ENCODE measurements around the gene CD248. TPM values are rescaled to one million over a fixed set of nuclear protein-coding genes. Genes with fewer than 3 reads are reported as not detected.

CD248 gene
- total RNA-seq, 1 donor from 2014 or later, result 0.32 TPM

- intact Hi-C loops (cut with micrococcal nuclease), result loop anchor here (10.0 kb wide), 1 partner anchor 1218 kb away; the partner anchor contains the start of genes FAU and MRPL49
Measured at GRCh38 chr11:66343176-66343575, 26.3 kb upstream of the CD248 start.

GRCh38 chr11:66341502-66342126 is 24.8 kb upstream of the CD248 start:
- intact Hi-C loops (cut with micrococcal nuclease), result loop anchor here (10.0 kb wide), 1 partner anchor 1217 kb away; the partner anchor contains the start of genes FAU and MRPL49

- intact Hi-C loops (cut with micrococcal nuclease), result loop anchor here (10.0 kb wide), 1 partner anchor 1216 kb away; the partner anchor contains the start of genes FAU and MRPL49
Measured at GRCh38 chr11:66340596-66341501, 24.0 kb upstream of the CD248 start.

DNA sequence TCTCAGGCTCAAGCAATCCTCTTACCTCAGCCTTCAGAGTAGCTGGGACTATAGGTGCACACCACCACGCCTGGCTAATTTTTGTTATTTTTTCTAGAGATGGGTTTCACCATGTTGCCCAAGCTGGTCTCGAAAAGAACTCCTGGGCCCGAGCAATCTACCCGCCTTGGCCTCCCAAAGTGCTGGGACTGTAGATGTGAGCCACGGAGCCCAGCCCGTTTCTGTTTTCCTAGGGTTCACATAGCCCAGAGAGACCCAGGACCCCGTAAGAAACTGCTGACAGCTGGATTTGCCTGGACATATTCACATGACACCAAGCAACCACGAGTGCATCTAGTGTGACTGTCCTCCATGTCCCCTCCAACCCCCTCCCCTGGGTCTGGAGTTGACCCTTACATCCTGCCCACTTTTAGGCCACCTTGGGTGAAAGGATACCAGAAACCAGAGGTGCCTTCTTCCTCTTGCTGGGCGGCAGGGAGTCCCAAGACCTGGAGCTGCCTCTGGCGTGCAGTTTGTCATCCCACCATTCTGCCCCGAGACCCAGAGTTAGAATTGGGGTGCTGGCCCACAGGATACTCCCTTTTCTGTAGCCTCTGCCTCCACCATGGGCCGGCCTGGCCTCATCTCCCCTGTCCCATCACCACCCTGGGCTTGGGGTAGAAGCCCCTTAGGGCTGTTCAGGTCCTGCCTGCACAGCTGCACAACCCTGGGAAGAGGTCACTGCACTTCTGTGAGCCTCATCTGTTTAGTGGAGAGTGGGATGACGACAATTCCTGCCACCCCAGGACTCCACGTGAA is 23.0 kb upstream of the CD248 start:
- intact Hi-C loops (cut with micrococcal nuclease), result loop anchor here (10.0 kb wide), 1 partner anchor 1215 kb away; the partner anchor contains the start of genes FAU and MRPL49

DNA sequence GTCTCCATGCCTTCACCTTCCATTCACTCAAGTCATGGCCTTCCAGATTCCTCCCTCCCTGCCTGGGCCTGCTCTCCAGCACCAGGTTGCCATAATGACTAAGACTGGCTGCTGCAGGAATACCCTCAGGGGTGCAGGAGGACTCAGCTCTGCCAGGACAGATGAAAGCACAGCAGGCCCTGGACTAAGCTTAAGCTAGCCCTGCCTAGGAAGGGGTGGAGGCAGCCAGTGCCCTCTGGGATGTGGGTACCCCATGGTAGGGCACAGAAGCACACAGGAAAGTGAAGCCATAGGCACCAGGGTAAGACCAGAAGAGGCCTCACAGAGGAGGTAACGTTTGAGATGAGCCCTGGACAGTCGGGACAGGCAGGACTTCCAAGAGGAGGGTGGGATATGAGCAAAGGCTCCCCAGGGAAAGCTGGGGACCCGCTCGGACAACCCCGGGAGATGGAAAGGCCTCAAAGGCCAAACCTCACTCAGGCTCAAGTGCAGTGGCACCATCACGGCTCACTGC is 22.4 kb upstream of the CD248 start:
- intact Hi-C loops (cut with micrococcal nuclease), result no loop called here

GRCh38 chr11:66338276-66339161 is 21.7 kb upstream of the CD248 start:
- intact Hi-C loops (cut with micrococcal nuclease), result no loop called here

DNA sequence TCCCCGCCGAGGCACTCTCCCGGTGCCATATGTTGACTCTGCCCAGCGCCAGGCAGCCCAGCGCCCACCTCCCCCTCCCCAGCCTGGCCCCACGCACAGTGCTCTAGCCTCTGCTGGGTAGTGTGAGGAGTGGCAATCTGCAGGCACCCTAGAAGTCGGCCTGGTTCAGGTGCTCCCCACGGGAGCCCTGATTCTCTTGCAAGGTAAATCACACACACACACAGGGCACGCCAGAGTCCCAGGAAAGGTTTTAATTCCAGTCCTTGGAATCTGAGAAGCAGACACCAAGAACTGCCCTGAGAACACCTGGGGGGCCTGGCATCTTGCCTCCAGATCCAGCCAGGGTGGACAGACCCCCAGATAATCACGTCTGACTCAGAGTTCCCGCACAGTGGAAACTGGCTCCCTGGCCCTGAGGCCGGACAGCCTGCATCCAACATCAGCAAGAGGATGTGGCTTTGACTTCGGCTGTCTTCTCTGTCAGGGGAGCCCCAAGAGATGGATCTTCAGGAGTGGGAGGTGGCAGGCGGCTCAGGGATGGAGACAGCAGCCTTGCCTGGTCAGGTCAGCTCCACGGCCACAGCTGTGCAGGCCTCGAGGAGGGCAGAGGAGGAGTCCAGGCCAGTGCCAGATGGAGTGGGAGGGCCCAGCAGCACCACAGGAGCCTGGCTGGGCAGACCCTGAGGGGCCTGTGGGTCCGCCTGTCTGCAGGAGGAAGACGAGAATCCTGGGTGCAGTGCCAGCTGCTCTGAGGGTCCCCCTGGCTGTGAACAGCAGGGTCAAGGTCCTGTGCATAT is 20.5 kb upstream of the CD248 start:
- intact Hi-C loops (cut with micrococcal nuclease), result no loop called here

DNA sequence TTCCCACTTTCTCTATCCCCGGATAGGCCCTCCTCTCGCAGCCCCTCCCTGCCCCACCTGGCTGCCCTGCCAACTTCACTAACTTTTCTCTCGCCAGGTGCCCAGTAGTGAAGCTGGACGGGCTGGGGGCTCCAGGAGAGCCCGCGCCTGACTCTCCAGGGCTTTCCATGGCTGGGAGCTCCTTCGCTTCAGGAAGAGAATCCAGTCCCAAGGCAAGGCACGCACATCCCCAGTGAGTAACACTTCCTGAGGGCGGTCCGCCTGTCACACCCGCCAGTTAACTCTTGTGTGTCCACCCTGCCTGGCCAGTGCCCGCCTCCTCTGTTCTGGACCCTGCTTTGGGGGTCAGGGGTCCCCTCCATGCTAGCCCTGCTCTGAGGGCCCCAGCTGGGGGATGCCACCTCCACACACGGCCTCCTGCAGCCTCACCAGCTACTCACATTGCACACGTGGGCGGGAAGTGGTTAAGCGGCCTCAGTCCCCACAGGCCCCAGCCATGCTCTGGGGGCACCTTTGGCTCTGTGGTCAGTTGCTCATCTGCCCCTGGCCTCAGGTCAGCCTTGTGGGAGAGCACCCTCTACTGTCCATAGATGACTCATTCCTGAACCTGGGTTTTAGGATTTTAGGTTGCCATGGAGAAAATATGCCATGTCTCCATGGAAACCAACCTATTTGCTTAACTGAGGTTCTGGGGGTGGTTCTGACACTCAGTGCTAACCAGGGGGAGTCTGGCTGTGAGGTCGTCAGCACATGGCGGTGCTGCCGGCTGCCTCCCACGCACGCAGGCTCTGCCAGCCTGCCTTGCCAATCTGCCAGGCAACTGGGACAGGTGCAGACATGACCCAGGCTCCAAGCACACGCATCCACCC is 19.6 kb upstream of the CD248 start, which contains the start of gene RIN1:
RIN1 (minus strand) TSS at position 201 of the 869 bp plus-strand sequence; CDS start at position 169, 32 bp downstream.
- intact Hi-C loops (cut with micrococcal nuclease), result loop anchor here (1.0 kb wide), 1 partner anchor 8 kb away; no protein-coding TSS in a partner anchor

DNA sequence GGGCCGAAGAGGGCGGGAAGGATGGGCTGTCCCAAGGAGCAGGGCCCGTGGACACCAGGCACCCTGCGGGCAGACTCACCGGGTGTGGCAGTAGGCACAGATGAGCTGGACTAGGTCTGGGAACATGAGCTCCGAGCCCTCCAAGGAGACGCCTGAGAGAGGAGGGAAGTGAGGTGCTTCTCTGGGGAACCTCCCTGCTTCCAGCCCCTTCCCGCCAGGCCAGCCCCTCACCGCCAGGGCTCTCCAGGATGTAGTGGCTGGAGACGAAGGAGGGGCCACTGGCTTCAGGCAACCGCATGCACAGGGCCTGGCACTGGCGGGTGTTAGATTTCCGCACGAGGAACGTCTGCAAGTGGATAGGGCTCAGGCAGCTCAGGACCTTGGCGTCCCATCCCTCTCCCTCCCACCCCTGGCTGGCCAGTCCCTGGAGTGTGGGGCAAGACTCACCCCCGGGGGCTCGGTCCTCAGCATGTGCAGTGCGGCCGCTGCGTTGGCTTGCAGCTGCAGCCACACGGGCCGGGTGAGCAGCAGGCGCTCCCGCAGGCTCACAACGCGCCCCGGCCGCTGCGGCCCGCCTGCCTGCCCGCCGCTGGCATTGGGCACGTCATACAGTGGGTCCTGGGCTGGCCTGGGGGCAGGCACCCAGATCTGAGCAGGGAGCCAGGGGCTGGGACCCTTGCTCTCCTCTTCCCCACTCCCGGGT is 18.8 kb upstream of the CD248 start:
- intact Hi-C loops (cut with micrococcal nuclease), result loop anchor here (1.0 kb wide), 1 partner anchor 7 kb away; no protein-coding TSS in a partner anchor

- intact Hi-C loops (cut with micrococcal nuclease), result no loop called here
Measured at GRCh38 chr11:66334605-66335442, 18.0 kb upstream of the CD248 start.

DNA sequence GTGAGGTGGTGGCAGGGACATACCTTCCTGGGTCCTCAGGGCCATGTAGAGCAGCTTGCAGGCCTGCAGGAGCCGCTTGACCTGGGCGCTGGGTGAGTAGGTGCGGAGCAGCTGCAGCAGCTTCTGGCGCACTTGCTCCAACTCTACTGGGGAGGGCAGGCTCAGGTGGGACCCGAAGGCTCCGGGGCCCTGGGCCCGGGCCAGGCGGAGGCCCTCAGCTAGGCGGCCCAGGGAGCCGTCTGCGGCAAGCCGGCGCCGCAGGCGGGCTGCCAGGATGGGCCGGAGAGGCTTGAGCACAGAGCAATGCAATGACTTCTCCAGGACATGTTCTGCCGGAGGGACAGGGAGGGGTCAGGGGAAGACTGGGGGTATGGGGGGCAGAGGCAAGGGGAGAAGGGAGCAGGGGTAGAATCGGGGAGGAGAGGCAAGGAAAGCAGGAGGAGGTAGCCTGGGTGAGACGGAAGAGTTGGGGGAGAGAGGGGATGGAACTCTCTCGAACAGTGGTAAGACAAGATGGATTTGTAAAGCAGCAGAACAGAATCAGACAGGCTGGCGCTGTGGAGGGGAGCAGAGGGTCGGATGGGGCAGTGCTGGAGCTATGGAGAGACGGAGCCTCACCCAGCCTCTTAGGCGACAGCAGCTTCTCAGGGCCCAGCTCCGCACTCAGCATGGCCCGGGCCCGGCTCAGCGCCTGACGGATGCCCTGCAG is 17.2 kb upstream of the CD248 start:
- intact Hi-C loops (cut with micrococcal nuclease), result no loop called here

GRCh38 chr11:66333220-66333877 is 16.5 kb upstream of the CD248 start:
- intact Hi-C loops (cut with micrococcal nuclease), result no loop called here

DNA sequence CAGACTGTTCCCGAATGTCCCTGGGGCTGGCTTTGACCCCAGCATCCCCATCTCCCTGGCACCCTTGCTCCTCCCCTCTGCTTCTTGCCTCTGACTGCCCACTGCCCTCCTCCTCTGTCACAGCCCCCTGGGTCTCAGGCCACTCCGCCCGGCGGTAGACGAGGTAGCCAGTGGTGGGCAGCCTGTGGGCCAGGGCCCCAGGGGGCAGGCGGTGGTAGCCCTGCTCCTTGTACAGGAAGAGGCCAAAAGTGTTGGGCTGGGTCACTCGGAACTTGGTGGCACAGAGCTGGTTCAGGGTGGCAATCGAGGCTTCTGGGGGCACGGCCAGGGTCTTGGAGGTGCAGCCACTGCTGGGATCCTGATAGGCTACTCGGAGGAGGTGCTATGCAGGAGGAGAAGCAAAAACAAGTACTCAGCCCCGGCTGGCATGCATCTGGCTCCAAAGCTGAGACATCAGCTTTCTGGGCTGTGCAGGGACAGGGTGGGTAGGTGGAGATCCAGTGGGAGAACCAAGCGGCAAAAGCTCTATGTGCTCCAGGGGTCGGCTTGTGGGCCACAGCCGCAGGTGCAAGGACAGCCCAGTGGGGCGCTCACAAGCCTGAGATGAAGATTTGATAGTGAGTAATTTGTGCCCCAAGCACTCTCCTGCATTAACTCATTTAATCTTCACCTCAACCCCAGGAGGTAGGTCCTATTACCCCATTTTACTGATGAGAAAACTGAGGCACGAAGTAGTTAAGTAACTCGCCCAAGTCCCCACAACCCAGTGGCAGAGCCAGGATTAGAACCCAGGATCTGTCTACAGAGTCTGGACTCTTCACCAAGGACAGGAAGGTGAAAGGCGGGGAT is 15.8 kb upstream of the CD248 start:
- intact Hi-C loops (cut with micrococcal nuclease), result no loop called here

DNA sequence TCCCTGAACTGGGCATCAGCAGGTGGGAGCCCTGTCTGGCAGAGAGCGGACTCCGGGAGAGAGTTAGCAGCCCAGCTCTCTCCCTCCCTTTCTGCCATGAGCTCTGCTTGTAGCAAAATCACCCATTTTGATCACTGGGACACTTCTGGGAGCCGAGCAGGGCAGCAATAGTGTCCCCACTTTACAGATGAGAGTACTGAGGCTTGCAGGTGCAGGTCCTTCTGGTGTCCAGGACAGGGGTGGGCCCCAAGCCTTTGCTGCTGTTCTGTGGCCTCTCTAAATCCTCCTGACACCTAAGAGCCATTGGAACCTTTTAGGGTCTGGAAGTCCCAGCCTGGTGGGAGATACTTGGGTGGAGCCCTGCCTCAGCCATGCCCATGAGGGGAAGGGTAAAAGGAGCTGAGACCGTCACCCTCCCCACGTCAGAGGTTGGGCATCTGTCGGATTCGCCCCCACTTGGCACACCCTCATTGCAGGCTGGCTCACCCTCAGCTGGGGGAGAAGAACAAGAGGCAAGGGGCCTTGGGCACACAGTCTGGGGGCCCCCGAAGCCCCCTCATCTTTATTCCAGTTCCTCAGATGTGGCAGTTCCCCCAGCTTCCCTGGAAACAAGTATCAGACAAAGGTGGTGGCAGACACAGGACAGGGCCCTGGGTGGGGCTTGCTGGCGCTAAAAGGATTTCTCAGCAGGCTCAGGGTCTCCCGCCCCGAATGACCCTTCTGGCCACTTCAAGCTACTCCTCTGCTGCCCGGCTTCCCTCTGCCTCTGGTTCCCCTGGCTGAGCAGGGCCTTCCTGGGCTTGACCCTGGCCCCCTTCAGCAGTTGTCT is 14.9 kb upstream of the CD248 start:
- intact Hi-C loops (cut with micrococcal nuclease), result no loop called here

All from T-helper 1 cell treated with Interleukin-12 subunit alpha and Interleukin-12 subunit beta and Interleukin-4 antibody, amounts not matched to agents 30 ng/mL and 1 ng/mL, for 36 hours (primary cell).